ENCODE measurements around the gene FES. TPM values are rescaled to one million over a fixed set of nuclear protein-coding genes. Genes with fewer than 3 reads are reported as not detected.

Gene FES
- total and polyA plus RNA-seq, 2 of the 13 experiments (the other 11 are each of a cell fraction or from before 2014, with no cell fraction given) = 4.0 to 9.5 TPM

- TF ChIP-seq ADNP (CRISPR knock-in tag; IDR thresholded peaks at IDR 0.05) (no peak), TFAP4 (IDR thresholded peaks at IDR 0.05; ENCODE audit: borderline replicate concordance, low read depth) (peak; percentile 22; the same call in 1 of the 2 replicates), KLF16 (CRISPR knock-in tag; IDR thresholded peaks at IDR 0.05) (peak in 1 of 2 experiments; percentile 65; a peak in 1 of 4 replicates), GATAD1 (CRISPR knock-in tag; IDR thresholded peaks at IDR 0.05) (peak; percentile 71; the same call in 1 of the 2 replicates), XRCC5 (optimal IDR thresholded peaks at IDR 0.05; ENCODE audit: low read length) (peak; percentile 76), EHMT2 (IDR thresholded peaks at IDR 0.05; ENCODE audit: borderline replicate concordance, low read depth, low read length) (no peak), KMT2A (CRISPR knock-in tag; IDR thresholded peaks at IDR 0.05) (peak; percentile 71), HHEX (CRISPR knock-in tag; IDR thresholded peaks at IDR 0.05) (no peak), KMT2B (CRISPR knock-in tag; IDR thresholded peaks at IDR 0.05) (peak; percentile 67; the same call in 1 of the 2 replicates), FOSL2 (CRISPR knock-in tag; IDR thresholded peaks at IDR 0.05) (peak; percentile 28; the same call in 1 of the 2 replicates), ZNF768 (CRISPR knock-in tag; IDR thresholded peaks at IDR 0.05) (peak; percentile 76; the same call in 1 of the 2 replicates), TAF1 (CRISPR knock-in tag; IDR thresholded peaks at IDR 0.05) (no peak; the same call in 1 of the 2 replicates), TEAD3 (CRISPR knock-in tag; optimal IDR thresholded peaks at IDR 0.05; ENCODE audit: borderline replicate concordance) (peak; percentile 84), ZNF614 (CRISPR knock-in tag; IDR thresholded peaks at IDR 0.05; ENCODE audit: borderline replicate concordance) (0 out of 2 replicates have a peak, but pooled peaks have one; percentile 38), NONO (IDR thresholded peaks at IDR 0.05) (no peak), NONO (CRISPR knock-in tag; conservative IDR thresholded peaks at IDR 0.05) (no peak; the same call in 1 of the 2 replicates), MAFK (conservative IDR thresholded peaks at IDR 0.05 in 1 of 2, IDR thresholded peaks at IDR 0.05 in 1 of 2; ENCODE audit: low read length in 2 of 2) (no peak), ETV5 (CRISPR knock-in tag; IDR thresholded peaks at IDR 0.05; ENCODE audit: borderline replicate concordance) (peak; percentile 41; the same call in 1 of the 2 replicates), KLF6 (CRISPR knock-in tag; IDR thresholded peaks at IDR 0.05) (0 out of 2 replicates have a peak, but pooled peaks have one; percentile 44), DNMT3B (CRISPR knock-in tag; conservative IDR thresholded peaks at IDR 0.05) (0 out of 2 replicates have a peak, but pooled peaks have one; percentile 48), RBM39 (IDR thresholded peaks at IDR 0.05; ENCODE audit: low read depth, low read length, poor library complexity, severe bottlenecking) (no peak)
- TF ChIP-seq, protein P1, sequence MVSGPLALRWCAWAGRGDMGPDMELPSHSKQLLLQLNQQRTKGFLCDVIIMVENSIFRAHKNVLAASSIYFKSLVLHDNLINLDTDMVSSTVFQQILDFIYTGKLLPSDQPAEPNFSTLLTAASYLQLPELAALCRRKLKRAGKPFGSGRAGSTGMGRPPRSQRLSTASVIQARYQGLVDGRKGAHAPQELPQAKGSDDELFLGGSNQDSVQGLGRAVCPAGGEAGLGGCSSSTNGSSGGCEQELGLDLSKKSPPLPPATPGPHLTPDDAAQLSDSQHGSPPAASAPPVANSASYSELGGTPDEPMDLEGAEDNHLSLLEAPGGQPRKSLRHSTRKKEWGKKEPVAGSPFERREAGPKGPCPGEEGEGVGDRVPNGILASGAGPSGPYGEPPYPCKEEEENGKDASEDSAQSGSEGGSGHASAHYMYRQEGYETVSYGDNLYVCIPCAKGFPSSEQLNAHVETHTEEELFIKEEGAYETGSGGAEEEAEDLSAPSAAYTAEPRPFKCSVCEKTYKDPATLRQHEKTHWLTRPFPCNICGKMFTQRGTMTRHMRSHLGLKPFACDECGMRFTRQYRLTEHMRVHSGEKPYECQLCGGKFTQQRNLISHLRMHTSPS (CRISPR knock-in tag; IDR thresholded peaks at IDR 0.05; ENCODE audit: low read depth) = peak; percentile 32; the same call in 1 of the 2 replicates
- TF ChIP-seq, protein P2, sequence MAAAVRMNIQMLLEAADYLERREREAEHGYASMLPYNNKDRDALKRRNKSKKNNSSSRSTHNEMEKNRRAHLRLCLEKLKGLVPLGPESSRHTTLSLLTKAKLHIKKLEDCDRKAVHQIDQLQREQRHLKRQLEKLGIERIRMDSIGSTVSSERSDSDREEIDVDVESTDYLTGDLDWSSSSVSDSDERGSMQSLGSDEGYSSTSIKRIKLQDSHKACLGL (CRISPR knock-in tag; IDR thresholded peaks at IDR 0.05) = no peak; the same call in 1 of the 2 replicates
- TF ChIP-seq, protein P3, sequence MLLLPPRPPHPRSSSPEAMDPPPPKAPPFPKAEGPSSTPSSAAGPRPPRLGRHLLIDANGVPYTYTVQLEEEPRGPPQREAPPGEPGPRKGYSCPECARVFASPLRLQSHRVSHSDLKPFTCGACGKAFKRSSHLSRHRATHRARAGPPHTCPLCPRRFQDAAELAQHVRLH (CRISPR knock-in tag; IDR thresholded peaks at IDR 0.05; ENCODE audit: borderline replicate concordance, low read depth) = peak; percentile 88; the same call in 1 of the 2 replicates
- TF ChIP-seq, protein P4, sequence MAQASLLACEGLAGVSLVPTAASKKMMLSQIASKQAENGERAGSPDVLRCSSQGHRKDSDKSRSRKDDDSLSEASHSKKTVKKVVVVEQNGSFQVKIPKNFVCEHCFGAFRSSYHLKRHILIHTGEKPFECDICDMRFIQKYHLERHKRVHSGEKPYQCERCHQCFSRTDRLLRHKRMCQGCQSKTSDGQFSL (CRISPR knock-in tag; IDR thresholded peaks at IDR 0.05) = no peak
Observed at GRCh38 chr15:90902040-90902839, 17.9 kb downstream of the FES start (continued).

All from HepG2 (cell line).